Inflammatory macrophage treated with lipopolysaccharide for 4 hours (primary cell): Measurements from ENCODE around the gene C2CD4D.

Source experiments
- DNase-seq: peaks from one replicate; pipeline ENCODE4 v3.0.0-alpha.2; 2020

The C2CD4D gene

DNA sequence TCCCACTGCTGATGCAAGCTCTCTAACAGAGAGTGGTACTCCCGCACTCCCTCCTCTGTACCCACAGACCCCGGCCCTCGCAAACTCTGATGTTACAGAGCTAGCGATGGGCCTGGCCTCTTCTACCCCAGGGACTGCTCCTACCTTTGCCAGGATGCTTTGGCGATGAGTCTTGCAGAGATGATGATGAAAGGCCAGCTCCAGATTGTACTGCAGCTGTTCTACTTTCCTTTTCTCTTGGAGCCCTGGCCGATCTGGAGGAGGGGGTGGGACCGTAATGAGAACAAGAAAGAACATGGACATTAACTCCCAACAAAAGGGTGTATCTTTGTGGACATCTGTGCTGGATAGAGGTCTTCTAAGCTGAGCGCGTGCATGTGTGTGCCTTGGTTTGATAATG is 28.4 kb downstream of the C2CD4D start:
- DNase-seq: no peak

DNA sequence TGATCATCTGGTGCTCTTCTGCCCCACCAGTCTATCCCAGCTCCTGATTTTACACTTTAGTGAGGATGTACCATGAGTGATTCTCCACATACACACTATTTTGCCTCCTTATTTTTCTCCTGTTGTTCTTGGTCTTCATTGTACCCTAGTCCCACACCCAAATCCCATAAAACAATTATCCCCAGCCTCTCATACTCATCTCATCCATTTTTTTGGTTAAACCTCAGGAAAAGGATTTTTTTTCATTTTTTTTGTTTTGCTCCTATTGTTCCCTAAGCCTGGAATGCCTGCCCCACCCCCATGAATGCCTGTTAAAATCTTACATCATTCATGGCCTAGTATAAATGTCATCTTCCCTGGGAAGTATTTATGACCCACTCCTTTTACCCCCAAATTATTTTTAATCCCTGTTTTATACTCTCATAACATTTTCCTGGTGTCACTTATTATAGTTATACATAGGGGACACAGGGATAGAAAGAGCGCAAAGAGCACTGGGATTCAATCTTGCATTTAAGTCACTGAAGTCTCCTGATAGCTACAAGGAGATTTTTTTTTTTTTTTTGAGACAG is 29.5 kb downstream of the C2CD4D start:
- DNase-seq: no peak

DNA sequence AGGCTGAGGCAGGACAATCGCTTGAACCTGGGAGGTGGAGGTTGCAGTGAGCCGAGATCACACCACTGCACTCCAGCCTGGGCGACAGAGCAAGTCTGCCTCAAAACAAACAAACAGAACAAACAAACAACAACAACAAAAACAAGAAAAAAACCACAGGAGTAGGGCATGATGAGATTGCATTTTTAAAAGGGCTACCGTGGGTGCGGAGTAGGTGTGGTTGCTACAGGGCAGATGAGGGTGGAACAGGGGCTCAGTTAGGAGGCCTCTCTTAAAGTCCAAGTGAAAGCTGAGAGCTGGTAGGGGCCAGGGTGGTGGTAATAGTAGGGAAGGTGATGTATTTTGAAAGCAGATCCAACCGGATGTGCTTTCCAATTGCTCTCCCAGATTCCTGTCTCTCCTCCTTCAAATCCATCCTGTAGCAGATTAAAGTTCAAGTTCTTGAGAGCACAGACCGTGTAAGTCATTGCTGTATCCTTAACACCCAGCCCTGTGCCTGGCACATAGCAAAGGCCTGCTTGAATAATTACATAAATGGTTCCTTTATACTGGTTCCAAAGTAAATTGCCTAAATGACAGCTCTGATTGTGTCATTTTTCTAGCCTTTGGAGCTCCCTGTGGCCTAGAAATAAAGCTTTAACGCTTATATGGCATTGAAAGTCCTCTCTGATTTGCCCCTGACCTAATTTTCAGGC is 30.2 kb downstream of the C2CD4D start:
- no peak for DNase-seq

DNA sequence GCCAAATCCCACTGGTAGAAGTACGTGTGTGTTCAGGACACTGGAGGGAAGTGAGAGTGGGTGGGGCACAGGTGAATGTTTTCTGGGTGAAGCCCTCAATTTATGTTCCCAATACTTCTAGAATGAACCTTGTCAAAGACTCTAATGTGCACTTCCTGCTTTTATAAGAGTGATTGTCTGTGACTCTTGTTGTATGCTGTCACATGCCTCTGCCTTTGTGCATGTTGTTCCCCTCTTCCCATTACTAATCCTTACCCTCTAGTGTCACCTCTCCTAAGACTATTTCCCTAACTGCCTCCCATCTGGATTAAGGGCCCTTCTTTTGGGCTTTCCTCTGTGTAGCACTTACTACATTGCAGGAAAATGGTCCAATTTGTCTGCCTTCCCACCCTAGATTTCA is 31.9 kb downstream of the C2CD4D start:
- DNase-seq: peak; percentile 34

DNA sequence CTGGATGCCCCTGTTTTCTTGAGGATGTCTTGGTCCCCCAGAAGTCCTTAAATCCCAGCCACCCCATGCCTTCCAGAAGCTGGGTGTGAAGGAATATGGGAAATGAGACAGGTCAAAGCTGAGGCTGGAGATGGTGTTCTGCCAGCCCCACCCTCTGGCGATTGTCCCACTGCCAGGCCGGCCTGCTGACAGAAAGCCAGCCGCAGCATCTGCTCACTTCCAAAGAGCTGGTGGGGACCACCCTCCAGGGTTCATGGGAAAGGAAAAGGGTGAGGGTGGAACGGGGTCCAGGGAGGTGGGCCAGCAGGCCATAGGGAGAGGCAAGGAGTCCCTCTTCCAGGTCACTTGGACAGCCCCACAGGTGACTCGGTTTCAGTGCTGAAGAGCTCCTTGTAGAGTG is 32.5 kb downstream of the C2CD4D start:
- no peak for DNase-seq

DNA sequence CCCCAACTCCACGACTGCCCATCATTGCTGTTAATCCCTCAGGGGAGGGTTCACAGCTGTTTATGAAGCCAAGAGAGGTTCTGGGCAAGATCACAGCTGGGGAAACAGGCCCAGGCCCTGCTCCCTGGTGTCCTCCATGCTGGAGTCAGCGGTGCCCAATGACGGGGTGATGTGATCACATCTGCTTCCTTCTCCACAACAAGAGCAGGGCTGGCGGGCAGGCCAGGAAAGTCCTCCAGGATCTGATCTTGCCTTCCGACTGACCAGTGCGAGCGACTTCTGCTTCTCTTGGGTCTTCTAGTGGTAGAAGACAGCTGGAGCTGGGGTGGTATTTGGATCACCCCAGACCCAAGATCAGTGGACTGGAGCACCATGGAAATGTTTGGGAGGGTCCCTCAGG is 33.5 kb downstream of the C2CD4D start:
- DNase-seq: no peak

DNA sequence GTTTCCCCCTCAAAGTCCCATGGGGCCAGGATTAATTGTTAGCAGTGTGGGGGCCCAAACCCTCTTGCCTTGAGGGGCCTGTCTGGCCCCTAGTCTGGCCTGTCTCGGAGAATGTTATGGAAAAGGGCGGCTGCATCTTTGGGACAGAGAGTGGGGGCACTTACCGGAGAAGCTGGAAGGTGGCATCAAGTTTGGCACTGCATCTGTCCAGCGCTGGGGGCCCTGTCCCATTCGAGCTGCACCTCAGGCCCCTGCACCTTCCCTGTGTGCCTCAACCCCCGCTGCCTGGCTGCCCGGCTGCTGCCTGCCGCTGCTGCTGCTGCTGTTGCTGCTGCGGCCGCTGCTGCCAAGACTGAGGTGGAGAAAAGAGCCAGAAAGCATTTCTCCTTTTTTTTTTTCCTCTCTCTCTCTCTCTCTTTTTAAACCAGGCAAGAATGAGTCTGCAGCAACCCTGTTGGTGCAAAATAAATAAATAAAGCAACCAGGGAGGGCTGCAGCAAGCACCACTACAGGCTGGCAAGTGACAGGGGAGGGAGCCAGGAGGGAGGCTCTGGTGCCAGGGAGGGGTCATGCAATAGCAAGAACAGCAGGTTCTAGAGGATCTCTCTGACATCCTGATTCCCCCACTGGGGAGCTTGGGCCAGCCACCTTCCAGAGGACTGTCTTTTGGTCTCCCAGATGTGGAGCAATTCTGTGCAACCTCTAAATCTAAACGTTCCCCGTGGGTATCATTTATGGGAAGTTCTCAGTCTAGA is 34.4 kb downstream of the C2CD4D start, which contains the start of gene LINGO4:
LINGO4 (minus strand) TSS at position 354 of the 755 bp plus-strand sequence. CDS start 2,715 bp downstream, outside the sequence.
- no peak for DNase-seq

DNA sequence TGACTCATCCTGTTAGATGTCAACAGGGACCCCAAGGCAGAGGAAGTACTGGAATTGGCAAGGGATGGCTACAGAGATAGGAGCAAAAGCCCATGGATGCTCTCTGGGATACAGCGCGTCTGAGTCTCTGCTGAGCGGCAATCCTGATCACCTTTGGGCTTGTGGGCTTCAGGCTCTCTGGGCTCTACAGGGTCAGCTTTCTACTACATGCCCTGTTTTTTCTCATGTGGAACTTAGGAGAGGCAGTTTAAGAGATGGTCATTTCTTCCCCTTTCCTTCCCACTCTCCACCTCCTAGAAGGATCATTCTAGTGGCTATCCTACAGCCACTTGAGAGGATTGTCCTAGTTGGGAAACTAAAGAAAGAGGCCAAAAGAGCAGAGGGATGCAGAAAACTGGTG is 35.7 kb downstream of the C2CD4D start:
- DNase-seq: no peak

DNA sequence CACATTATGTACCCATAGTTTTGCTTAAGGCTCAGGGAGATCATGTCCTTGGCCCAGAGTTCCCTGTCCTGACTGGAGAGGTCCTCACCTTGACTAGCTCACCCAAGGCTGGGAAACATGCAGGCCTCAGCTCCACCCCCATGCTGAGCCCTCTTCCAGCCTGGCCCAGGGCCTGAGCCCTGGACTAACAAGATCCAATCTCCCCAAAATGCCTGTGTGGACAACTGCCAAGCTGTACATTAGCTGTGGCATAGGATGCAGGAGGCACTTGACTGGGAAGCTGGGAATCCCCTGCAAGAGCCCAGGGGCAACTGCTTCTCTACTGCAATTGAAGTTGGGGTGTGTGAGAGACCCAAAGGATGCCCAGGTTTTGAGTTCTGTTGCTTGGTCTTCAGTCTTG is 36.5 kb downstream of the C2CD4D start:
- no peak for DNase-seq

DNA sequence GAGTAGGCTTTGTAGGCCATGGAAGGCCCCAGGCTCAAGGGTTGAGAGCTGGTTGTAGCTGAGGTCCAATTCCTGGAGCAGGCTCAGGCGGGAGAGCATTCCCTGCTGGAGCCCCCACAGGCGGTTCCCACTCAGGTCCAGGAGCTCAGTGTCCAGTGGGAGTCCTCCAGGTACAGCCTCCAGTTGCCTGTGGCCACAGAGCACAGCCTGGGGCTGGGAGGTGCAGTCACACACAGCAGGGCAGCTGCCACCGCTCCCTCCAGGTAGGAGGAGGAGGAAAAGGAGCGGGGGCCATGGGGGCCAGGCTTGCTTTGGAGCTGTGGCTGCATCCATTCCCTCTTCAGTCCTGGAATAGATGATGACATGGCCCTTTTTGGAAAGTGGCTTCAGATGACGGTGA is 37.2 kb downstream of the C2CD4D start:
- DNase-seq: no peak

DNA sequence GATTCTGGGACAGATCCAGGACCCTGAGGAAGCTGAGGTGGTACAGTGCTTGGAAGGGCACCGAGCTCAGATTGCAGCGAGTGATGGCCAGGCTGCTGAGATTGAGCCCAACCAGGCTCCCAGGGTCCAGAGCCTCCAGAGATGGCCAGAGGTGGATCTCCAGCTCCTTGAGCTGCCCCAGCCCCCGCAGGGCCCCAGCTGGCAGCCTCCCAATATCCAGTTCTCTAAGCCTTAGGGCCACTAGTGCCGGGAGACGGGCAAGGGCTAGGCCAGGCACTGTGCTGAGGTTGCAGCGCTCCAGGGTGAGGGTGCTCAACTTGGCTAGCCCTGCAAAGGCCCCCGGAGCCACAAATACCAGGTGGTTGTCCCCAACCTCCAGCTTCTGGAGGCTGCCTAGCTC is 37.8 kb downstream of the C2CD4D start:
- no peak for DNase-seq

DNA sequence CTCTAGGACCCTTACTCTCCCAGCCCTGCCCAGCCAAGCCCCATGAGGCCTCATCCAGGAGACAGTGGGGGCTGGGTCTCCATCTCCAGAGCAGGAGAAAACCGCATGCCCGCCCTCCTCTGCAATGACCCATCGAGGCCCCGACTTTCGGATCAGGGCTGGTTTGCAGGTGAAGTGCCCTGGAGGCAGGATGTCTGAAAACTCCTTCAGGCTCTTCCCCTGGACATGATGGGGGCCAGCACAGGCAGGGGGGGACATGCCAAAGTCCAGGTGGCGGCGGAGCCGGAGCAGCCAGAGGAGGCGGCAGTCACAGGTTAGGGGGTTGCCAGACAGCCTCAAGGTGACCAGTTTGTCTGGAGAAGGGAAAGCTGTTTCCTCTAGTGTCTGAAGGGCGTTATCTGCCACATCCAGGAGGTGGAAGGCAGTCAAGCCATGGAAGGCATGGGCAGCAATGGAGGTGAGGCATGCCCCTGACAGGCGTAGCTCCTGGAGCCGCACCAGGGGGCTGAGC is 38.3 kb downstream of the C2CD4D start:
- DNase-seq: no peak

DNA sequence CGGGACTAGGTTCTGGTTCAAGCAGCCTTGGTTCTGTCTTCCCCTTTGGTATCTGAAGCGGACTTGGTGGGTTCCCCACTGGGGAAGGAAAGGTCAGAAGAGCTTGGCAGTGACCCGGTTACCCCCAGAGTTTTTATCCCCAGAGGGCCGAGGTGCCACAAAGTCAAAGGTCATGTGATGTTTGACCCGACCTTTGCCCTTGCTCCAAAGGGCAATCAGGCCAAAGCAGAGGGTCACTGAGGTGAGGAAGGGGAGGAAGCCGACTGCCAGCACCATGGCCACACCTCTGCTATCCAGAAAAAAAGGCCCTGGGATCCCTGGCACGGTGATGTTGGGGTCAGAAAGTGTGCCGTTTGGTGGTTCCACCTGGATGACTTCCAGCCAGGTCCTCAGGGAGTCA is 38.8 kb downstream of the C2CD4D start:
- DNase-seq: no peak

DNA sequence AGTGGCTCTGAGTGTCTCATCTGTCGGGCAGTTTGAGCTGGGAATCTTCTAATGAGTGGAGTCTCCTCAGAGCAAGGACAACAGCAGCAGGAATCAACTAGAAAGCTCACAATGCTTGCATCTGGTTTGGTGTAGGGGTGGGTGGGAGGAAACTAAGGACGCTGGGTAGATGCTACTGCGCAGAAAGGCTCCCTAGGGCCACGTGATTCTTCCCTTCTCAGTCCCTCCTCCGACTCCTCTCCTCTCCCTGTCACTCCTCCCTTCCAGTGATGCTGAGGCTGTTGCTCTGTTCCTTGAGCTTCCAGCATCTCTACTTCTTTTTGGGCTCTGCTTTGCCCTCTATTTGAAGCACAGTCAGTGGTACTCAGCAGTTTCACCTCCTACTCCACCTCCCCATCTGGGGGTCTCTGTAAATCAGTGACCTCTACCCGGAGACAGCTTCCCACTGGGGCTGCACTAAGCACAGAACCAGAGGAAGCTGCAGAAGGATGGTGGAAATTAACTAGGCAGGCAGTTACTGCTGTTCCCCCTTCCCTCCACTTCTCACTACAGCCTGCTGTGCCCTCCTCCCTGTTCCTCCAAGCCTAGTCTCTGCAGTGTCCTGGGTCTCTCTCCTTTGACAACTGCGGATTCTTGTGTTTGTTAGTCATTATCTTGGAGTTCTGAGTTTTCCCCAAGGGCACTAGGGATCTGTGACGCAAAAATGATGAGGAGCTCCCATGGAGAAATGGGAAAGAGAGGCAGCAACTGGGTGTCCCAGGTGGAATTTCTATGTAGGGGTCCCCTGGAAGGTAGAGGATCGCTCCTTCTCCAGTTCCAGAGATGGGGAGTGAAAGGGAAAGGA is 40.2 kb downstream of the C2CD4D start:
- no peak for DNase-seq

DNA sequence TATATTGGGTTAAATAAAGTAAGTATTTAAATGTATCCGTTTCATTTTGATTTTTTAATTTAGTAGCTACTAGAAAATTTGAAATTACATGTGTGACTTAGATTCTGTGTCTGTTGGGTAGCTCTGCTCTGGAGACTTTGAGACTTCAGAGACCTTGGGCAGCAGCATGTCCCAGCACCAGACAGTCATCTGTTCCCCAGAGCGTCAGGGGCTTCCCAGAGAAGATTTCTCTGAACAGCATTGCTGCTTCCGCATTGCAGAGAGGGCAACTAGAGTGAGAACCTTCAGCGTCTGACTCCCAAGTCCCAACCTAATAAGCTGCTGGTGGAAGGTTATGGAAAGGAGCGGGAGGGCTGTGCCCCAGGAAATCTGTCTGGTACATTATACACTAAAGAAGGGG is 41.0 kb downstream of the C2CD4D start:
- DNase-seq: no peak

DNA sequence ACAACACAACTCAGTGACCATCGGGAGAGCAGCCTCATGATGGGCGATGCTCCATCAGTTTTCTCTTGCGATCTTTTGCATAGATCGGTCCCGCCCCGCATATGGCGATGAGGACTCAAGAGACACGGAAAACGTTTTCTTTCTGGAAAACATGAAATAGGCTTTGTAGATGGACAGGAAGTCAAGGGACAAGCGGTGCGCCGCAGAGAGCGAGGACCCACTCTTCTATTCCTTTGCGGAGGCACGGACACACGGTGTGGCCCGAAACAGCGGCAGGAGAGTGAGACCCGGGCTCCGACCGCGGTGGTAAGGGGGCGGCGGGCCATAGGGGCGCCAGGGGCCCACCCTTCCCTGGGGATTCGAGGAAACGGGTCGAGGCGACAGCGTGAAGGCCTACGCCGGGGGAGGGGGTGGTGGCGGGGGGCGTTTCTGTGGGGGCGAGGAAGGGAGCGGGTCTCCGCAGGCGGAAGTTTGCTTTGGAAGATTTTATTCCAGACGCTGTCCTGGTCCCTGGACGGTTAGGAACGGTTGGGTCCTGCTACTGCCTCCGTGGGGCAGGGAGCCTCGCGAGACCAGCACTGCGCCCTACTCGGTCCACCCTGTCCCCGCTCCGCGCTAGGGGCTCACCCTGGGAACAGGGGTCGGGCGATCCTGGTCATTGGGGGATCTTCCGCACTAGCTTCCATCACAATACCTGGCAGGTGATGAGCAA is 48.5 kb downstream of the C2CD4D start:
- DNase-seq: no peak

DNA sequence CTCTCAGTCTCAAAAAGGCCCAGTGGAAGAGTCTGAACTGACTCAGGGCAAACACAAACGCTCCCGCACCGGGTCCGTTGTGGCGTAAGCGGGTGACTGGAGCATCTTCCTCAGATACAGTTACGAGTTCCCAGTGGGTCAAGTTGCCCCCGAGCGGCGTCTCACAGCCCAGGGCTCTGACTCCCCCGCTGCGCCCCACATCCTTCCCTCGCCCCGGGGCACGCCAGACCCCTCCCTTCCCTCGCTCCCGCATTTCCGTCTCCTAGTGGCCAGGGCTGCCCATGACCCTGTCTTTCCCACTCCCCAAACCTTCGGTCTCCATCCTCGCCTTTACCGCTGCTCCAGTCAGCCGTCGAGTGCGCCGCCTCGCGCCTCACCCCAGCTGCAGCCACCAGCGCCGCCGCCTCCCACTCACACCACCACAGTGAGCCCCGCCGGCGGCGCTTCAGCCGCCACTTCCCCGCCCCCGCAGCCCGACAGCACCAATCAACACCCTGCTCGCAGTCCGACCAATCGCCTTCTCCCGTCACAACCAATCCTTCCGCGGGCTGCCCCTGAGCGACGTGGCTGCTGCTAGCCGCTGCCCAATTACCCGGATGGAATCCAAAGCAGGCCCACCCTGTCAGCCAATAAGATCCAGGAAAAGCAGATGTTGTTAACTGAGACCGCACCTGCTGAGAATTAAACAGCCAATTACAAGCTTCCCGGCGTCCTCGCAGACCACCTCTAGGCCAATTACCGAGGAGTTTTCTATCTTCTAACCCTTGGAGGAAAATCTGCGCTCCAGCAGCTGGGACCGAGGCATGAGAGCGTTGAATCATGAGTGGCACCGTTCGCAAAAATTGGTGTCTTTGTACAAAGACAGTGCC is 49.3 kb downstream of the C2CD4D start, which contains the start of gene TDRKH:
TDRKH (minus strand) TSS at position 430 of the 869 bp plus-strand sequence. CDS start 7,478 bp downstream, outside the sequence.
- peak; percentile 99 for DNase-seq
